Hepatocyte (in vitro differentiated cells): ENCODE results near the gene TMCC2. TPM values are rescaled to one million over a fixed set of nuclear protein-coding genes. Genes with fewer than 3 reads are reported as not detected.

ENCODE experiments used
- DNase-seq: peaks from one replicate; pipeline ENCODE4 v3.0.0-alpha.2; 2016; ENCODE audit warnings: low spot score
- H2AFZ ChIP-seq: fragments of 200-600 bp; sonication (generic); 2 replicates; pipeline ENCODE4 v1.6.0; 2016; ENCODE audit warnings: antibody characterized with exemption, mild to moderate bottlenecking
- H3K27ac ChIP-seq: fragments of 200-600 bp; sonication (generic); 2 replicates; pipeline ENCODE4 v1.5.1; 2016; ENCODE audit warnings: mild to moderate bottlenecking
- H3K27me3 ChIP-seq: fragments of 200-600 bp; sonication (generic); 2 replicates; pipeline ENCODE4 v1.6.1; 2016
- H3K36me3 ChIP-seq: fragments of 200-600 bp; sonication (generic); replicated peaks from 2 replicates; pipeline ENCODE4 v1.5.1; 2016; ENCODE audit warnings: low read depth; ENCODE audit not compliant: insufficient read depth
- H3K4me1 ChIP-seq: fragments of 200-600 bp; sonication (generic); 2 replicates; pipeline ENCODE4 v1.5.1; 2016; ENCODE audit warnings: mild to moderate bottlenecking, moderate library complexity; ENCODE audit not compliant: insufficient read depth
- H3K4me2 ChIP-seq: fragments of 200-600 bp; sonication (generic); 2 replicates; pipeline ENCODE4 v1.6.0; 2016
- H3K4me3 ChIP-seq: fragments of 200-600 bp; sonication (generic); 2 replicates; pipeline ENCODE4 v1.5.1; 2016; ENCODE audit warnings: mild to moderate bottlenecking
- H3K79me2 ChIP-seq: fragments of 200-600 bp; sonication (generic); 2 replicates; pipeline ENCODE4 v1.6.0; 2017; ENCODE audit warnings: mild to moderate bottlenecking
- H3K9me2 ChIP-seq: fragments of 200-600 bp; sonication (generic); replicated peaks from 2 replicates; pipeline ENCODE4 v1.6.0; 2017; ENCODE audit warnings: mild to moderate bottlenecking; ENCODE audit not compliant: insufficient read depth
- H3K9me3 ChIP-seq: fragments of 200-600 bp; sonication (generic); 2 replicates; pipeline ENCODE4 v1.5.1; 2016; ENCODE audit warnings: low read depth, mild to moderate bottlenecking
- H4K20me1 ChIP-seq: fragments of 200-600 bp; sonication (generic); 2 replicates; pipeline ENCODE4 v1.6.0; 2016; ENCODE audit warnings: mild to moderate bottlenecking; ENCODE audit not compliant: insufficient read depth, poor library complexity, severe bottlenecking
- EZH2 ChIP-seq: fragments of 200-600 bp; sonication (generic); IDR thresholded peaks from 2 replicates; pipeline ENCODE4 v1.6.1; 2016; ENCODE audit warnings: antibody characterized with exemption, mild to moderate bottlenecking, borderline replicate concordance
- EZH2phosphoT487 ChIP-seq: fragments of 200-600 bp; sonication (generic); IDR thresholded peaks from one replicate; pipeline ENCODE4 v1.6.1; 2018; ENCODE audit warnings: antibody characterized with exemption, mild to moderate bottlenecking, low read depth, moderate library complexity; ENCODE audit not compliant: unreplicated experiment, severe bottlenecking
- WGBS: methylation state at CpG from one replicate; pipeline ENCODE4 v1.1.6; 2016; ENCODE audit warnings: low lambda C conversion rate; ENCODE audit errors: missing lambda C conversion rate; 5-methylcytosine and 5-hydroxymethylcytosine counted together
- polyA plus RNA-seq: library from polyadenylated mRNA; unstranded; fragments of >200 nt; fragmentation: Nextera tagmentation; extraction: Ambion mirVana; gene quantifications from 2 replicates; pipeline ENCODE4 v1.2.1, GENCODE V29; 2016
- total RNA-seq: library from RNA; depleted of rRNA; stranded (reverse); fragments of >200 nt; gene quantifications from 2 replicates; pipeline ENCODE4 v1.2.3, GENCODE V29; 2014
- TF ChIP-seq, protein P1 (sequence below): fragments of 200-600 bp; sonication (generic); IDR thresholded peaks from 2 replicates; pipeline ENCODE4 v1.5.1; 2016; ENCODE audit warnings: antibody characterized with exemption, mild to moderate bottlenecking; ENCODE audit not compliant: poor library complexity

Gene TMCC2
- total and polyA plus RNA-seq, 2 experiments from 2014 or later, result 2.5 to 2.9 TPM

DNA sequence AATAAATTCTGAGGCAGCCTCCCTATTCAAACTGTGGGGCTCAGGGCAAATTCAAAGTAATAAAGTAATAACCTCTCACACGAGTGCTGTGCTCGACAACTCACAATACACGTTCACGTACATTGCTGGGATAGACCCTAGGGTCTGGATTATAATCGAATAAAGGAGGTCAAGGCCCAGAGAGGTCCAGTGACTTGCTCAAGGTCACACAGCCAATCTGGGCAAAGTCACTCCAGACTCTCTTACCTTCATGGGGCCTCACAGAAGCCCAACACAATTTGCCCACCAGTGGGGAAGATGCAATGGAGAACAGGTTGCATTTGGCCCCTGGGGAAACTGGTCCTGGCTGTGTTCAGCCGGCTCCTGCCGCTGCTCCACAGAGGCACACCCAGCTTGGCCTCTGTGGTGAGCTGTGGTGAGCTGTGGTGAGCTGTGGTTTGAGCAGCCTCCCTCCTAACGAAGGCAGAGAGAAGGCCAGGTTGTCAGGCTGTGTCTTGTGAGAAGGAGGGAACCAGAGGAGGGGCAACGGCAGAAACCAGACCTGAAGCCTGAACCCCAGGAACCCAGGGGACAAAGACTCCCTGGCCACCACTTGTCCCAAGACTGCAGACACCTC, 58.7 kb downstream of the TMCC2 start:
- Histone ChIP-seq H3K27ac (no peak overlapping the region), H3K36me3 (no peaks in the 10 kb centered on the region), H3K4me1 (peaks cover 21% of the 10 kb centered on the region), H4K20me1 (no peaks in the 10 kb centered on the region), H2AFZ (no peak overlapping the region), H3K4me2 (no peak overlapping the region), H3K9me3 (no peaks in the 10 kb centered on the region), H3K9me2 (no peaks in the 10 kb centered on the region), H3K4me3 (no peak overlapping the region), H3K27me3 (no peaks in the 10 kb centered on the region), H3K79me2 (no peaks in the 10 kb centered on the region)
- TF ChIP-seq EZH2phosphoT487 (no peak), EZH2 (no peak)
- TF ChIP-seq, protein P1, sequence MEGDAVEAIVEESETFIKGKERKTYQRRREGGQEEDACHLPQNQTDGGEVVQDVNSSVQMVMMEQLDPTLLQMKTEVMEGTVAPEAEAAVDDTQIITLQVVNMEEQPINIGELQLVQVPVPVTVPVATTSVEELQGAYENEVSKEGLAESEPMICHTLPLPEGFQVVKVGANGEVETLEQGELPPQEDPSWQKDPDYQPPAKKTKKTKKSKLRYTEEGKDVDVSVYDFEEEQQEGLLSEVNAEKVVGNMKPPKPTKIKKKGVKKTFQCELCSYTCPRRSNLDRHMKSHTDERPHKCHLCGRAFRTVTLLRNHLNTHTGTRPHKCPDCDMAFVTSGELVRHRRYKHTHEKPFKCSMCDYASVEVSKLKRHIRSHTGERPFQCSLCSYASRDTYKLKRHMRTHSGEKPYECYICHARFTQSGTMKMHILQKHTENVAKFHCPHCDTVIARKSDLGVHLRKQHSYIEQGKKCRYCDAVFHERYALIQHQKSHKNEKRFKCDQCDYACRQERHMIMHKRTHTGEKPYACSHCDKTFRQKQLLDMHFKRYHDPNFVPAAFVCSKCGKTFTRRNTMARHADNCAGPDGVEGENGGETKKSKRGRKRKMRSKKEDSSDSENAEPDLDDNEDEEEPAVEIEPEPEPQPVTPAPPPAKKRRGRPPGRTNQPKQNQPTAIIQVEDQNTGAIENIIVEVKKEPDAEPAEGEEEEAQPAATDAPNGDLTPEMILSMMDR, result no peak
- 91% methylated on average over 9 of the region's 9 CpGs for WGBS
- DNase-seq, result no peak

DNA sequence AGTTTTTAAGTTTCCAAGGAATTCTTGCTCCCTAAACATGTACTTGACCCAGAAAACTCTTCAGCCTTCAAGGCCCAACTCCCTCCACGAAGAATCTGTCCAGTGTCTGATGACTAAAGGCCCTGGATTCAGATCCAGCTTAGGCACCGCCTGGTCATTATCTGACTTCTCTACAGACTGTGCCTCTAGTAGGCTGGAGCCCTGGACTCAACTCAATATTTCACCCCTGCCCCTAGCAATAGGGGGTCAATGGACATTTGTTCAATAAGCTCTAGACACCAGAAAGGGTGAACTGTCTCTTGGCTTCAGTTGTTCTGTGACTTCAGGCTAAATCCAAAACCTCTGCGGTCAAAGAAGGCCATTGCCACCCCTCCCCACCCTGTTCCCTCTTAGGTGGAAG, 59.3 kb downstream of the TMCC2 start:
- H3K9me3 ChIP-seq, result no peaks in the 10 kb centered on the region
- H3K27me3 ChIP-seq, result no peaks in the 10 kb centered on the region
- H3K79me2 ChIP-seq, result no peaks in the 10 kb centered on the region
- no peaks in the 10 kb centered on the region for H3K9me2 ChIP-seq
- H3K36me3 ChIP-seq, result no peaks in the 10 kb centered on the region
- H3K4me2 ChIP-seq, result no peak overlapping the region
- 91% methylated on average over 3 of the region's 3 CpGs for WGBS
- no peak for DNase-seq
- H3K27ac ChIP-seq, result no peak overlapping the region
- H4K20me1 ChIP-seq, result no peaks in the 10 kb centered on the region
- no peak overlapping the region for H2AFZ ChIP-seq
- H3K4me3 ChIP-seq, result no peak overlapping the region
- H3K4me1 ChIP-seq, result peaks cover 21% of the 10 kb centered on the region
- TF ChIP-seq, protein P1, result no peak

DNA sequence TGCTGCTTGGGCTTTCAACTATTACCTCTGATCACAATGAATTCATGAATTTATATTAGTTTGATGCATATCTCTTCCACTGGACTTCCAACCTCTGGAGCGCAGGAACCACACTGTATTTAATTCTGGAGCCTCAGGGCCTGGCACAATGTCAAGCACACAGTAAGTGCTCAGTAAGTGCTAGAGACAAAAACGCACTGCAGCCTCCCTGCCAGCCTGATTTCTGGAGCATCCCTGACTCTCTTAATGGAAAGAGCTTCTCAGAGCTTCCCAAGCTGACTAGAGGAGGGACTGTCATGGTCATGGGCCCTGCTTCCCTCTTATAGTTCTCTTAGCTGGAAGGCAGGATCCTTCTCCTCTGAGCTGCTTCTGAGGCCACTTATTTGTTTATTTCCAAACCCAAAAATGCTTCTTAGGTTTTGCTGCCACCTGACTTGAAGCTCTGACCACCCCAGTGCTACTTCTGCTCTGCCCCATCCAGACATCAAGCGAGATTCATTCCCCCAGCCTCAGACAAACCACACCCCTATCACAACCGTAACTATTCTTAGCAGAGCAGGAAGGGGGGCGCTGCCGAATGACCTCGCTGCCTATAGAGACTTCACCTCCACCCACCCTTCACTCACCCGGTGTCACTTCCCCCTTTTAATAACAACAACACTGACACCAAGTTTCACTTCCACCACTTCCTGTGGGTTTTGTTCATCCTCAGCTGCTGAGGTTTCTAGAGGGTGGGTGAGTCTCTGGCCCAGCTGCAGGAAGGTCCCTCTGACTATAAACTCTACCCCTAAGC, 60.2 kb downstream of the TMCC2 start:
- no peaks in the 10 kb centered on the region for H4K20me1 ChIP-seq
- H3K79me2 ChIP-seq, result no peaks in the 10 kb centered on the region
- H3K4me1 ChIP-seq, result peaks cover 21% of the 10 kb centered on the region
- no peaks in the 10 kb centered on the region for H3K9me3 ChIP-seq
- H3K9me2 ChIP-seq, result no peaks in the 10 kb centered on the region
- H3K27me3 ChIP-seq, result no peaks in the 10 kb centered on the region
- 65% methylated on average over 8 of the region's 8 CpGs for WGBS
- TF ChIP-seq EZH2phosphoT487, result no peak
- no peak for TF ChIP-seq EZH2
- TF ChIP-seq, protein P1, result no peak
- no peak overlapping the region for H3K27ac ChIP-seq
- no peak for DNase-seq
- no peak overlapping the region for H3K4me3 ChIP-seq
- no peaks in the 10 kb centered on the region for H3K36me3 ChIP-seq
- H2AFZ ChIP-seq, result no peak overlapping the region
- H3K4me2 ChIP-seq, result no peak overlapping the region
